Measurements from ENCODE around the gene FGFBP2.

The FGFBP2 gene

GRCh38 chr4:15926486-15926885 is 36.5 kb downstream of the FGFBP2 start:
- H3K9me3 ChIP-seq (replicated peaks; ENCODE audit: insufficient read depth, low read length), result no peaks in the 10 kb centered on the region

DNA sequence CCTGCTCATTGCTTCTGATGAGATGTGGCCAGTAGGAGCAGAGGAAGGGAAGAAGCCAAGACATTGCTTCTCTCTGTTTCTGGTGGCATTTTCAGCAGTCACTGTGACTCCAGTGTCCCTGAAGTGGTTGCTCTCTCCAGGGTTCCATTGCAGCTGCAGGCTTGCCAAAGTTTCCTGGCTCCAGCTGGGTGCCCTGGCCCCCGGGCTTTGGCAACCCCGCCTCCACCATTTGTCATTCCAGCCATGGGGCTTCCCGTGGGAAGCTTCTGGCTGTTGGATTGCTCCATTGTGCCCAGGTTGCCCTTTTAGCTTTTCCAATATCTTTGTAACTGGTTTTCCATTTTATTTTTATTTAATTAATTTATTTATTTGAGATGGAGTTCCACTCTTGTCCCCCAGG is 37.1 kb downstream of the FGFBP2 start:
- H3K27me3 ChIP-seq (replicated peaks; ENCODE audit: insufficient read depth, low read length), result no peaks in the 10 kb centered on the region
- H3K4me3 ChIP-seq (ENCODE audit: low read length), result no peak overlapping the region
- no peak for TF ChIP-seq EZH2phosphoT487 (IDR thresholded peaks at IDR 0.05; ENCODE audit: low read length)
- H4K20me1 ChIP-seq (ENCODE audit: insufficient read depth, low read length), result no peaks in the 10 kb centered on the region
- no peak for DNase-seq
- H3K27ac ChIP-seq (ENCODE audit: low read length), result no peak overlapping the region
- no peak overlapping the region for H3K4me2 ChIP-seq (ENCODE audit: low read depth, low read length)
- no peaks in the 10 kb centered on the region for H3K9me2 ChIP-seq (replicated peaks; ENCODE audit: insufficient read depth, low read length)
- no peaks in the 10 kb centered on the region for H3K4me1 ChIP-seq (ENCODE audit: low read length)
- H2AFZ ChIP-seq (ENCODE audit: low read length), result no peak overlapping the region
- no peaks in the 10 kb centered on the region for H3K79me2 ChIP-seq (ENCODE audit: low read length)
- no peaks in the 10 kb centered on the region for H3F3A ChIP-seq (ENCODE audit: insufficient read depth, low read length)
- H3K9me3 ChIP-seq (replicated peaks; ENCODE audit: insufficient read depth, low read length), result no peaks in the 10 kb centered on the region
- H3K36me3 ChIP-seq (replicated peaks; ENCODE audit: insufficient read depth, low read length), result no peaks in the 10 kb centered on the region
- no peak overlapping the region for H3K9ac ChIP-seq (ENCODE audit: low read length)

More at GRCh38 chr4:15926486-15926885, 36.5 kb downstream of the FGFBP2 start:
- Histone ChIP-seq H3K9me2 (replicated peaks; ENCODE audit: insufficient read depth, low read length) (no peaks in the 10 kb centered on the region), H4K20me1 (ENCODE audit: insufficient read depth, low read length) (no peaks in the 10 kb centered on the region), H3K79me2 (ENCODE audit: low read length) (no peaks in the 10 kb centered on the region), H3K4me2 (ENCODE audit: low read depth, low read length) (no peak overlapping the region), H3K4me3 (ENCODE audit: low read length) (no peak overlapping the region), H3K4me1 (ENCODE audit: low read length) (no peaks in the 10 kb centered on the region), H2AFZ (ENCODE audit: low read length) (no peak overlapping the region), H3K27ac (ENCODE audit: low read length) (no peak overlapping the region), H3K27me3 (replicated peaks; ENCODE audit: insufficient read depth, low read length) (no peaks in the 10 kb centered on the region), H3K36me3 (replicated peaks; ENCODE audit: insufficient read depth, low read length) (no peaks in the 10 kb centered on the region), H3K9ac (ENCODE audit: low read length) (no peak overlapping the region), H3F3A (ENCODE audit: insufficient read depth, low read length) (no peaks in the 10 kb centered on the region)
- DNase-seq, result no peak
- TF ChIP-seq CTCF (IDR thresholded peaks at IDR 0.05; ENCODE audit: low read length) (no peak), EZH2phosphoT487 (IDR thresholded peaks at IDR 0.05; ENCODE audit: low read length) (no peak), EZH2 (optimal IDR thresholded peaks at IDR 0.05; ENCODE audit: low read depth, low read length) (no peak)

- Histone ChIP-seq H3F3A (ENCODE audit: insufficient read depth, low read length) (no peaks in the 10 kb centered on the region), H3K4me1 (ENCODE audit: low read length) (no peaks in the 10 kb centered on the region), H4K20me1 (ENCODE audit: insufficient read depth, low read length) (no peaks in the 10 kb centered on the region), H3K9ac (ENCODE audit: low read length) (no peak overlapping the region), H3K79me2 (ENCODE audit: low read length) (no peaks in the 10 kb centered on the region), H3K27ac (ENCODE audit: low read length) (no peak overlapping the region), H3K4me2 (ENCODE audit: low read depth, low read length) (no peak overlapping the region), H3K9me2 (replicated peaks; ENCODE audit: insufficient read depth, low read length) (no peaks in the 10 kb centered on the region), H3K27me3 (replicated peaks; ENCODE audit: insufficient read depth, low read length) (no peaks in the 10 kb centered on the region), H2AFZ (ENCODE audit: low read length) (no peak overlapping the region), H3K36me3 (replicated peaks; ENCODE audit: insufficient read depth, low read length) (no peaks in the 10 kb centered on the region), H3K4me3 (ENCODE audit: low read length) (no peak overlapping the region), H3K9me3 (replicated peaks; ENCODE audit: insufficient read depth, low read length) (no peaks in the 10 kb centered on the region)
- no peak for DNase-seq
- no peak for TF ChIP-seq EZH2 (optimal IDR thresholded peaks at IDR 0.05; ENCODE audit: low read depth, low read length)
- no peak for TF ChIP-seq CTCF (IDR thresholded peaks at IDR 0.05; ENCODE audit: low read length)
- TF ChIP-seq EZH2phosphoT487 (IDR thresholded peaks at IDR 0.05; ENCODE audit: low read length), result no peak
Measured at GRCh38 chr4:15921592-15921932, 41.4 kb downstream of the FGFBP2 start.

- no peaks in the 10 kb centered on the region for H3K9me3 ChIP-seq (replicated peaks; ENCODE audit: insufficient read depth, low read length)
- no peaks in the 10 kb centered on the region for H4K20me1 ChIP-seq (ENCODE audit: insufficient read depth, low read length)
- H3F3A ChIP-seq (ENCODE audit: insufficient read depth, low read length), result no peaks in the 10 kb centered on the region
- TF ChIP-seq EZH2phosphoT487 (IDR thresholded peaks at IDR 0.05; ENCODE audit: low read length), result no peak
- TF ChIP-seq CTCF (IDR thresholded peaks at IDR 0.05; ENCODE audit: low read length), result no peak
- TF ChIP-seq EZH2 (optimal IDR thresholded peaks at IDR 0.05; ENCODE audit: low read depth, low read length), result no peak
- H3K27ac ChIP-seq (ENCODE audit: low read length), result no peak overlapping the region
- no peaks in the 10 kb centered on the region for H3K9me2 ChIP-seq (replicated peaks; ENCODE audit: insufficient read depth, low read length)
- no peaks in the 10 kb centered on the region for H3K79me2 ChIP-seq (ENCODE audit: low read length)
- H3K4me3 ChIP-seq (ENCODE audit: low read length), result no peak overlapping the region
- H3K9ac ChIP-seq (ENCODE audit: low read length), result no peak overlapping the region
- H3K4me2 ChIP-seq (ENCODE audit: low read depth, low read length), result no peak overlapping the region
- H3K4me1 ChIP-seq (ENCODE audit: low read length), result no peaks in the 10 kb centered on the region
- DNase-seq, result no peak
- H3K27me3 ChIP-seq (replicated peaks; ENCODE audit: insufficient read depth, low read length), result no peaks in the 10 kb centered on the region
- H3K36me3 ChIP-seq (replicated peaks; ENCODE audit: insufficient read depth, low read length), result no peaks in the 10 kb centered on the region
- H2AFZ ChIP-seq (ENCODE audit: low read length), result no peak overlapping the region
Measured at GRCh38 chr4:15920723-15921591, 42.0 kb downstream of the FGFBP2 start.

All from MM.1S (cell line).